ENCODE data around the gene CAMKV. TPM values are rescaled to one million over a fixed set of nuclear protein-coding genes. Genes with fewer than 3 reads are reported as not detected.

Gene CAMKV
- total and polyA plus RNA-seq, 10 of the 15 experiments (the other 5 are each of a cell fraction or from before 2014, with no cell fraction given), result 0.06 to 0.20 TPM; not detected in 8

DNA sequence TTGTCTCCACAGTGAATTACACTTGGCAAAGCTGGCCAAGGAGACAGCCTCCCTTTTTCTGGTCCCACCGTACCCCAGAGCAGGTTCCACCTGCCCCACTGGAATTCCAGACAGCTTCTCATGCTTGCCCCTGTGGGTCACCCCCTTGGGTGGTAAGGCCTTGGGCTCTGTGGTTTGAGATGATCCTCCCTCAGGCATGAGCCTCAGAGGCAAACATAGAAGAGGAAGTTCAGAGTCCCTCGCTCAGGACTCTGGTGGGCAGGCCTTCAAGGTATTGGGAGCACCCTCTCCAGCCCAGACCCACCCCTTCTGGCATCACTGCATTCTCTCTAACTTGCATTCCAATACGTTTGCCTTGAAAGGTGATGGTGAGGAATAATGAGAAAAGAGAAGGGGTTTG, 38.4 kb downstream of the CAMKV start:
- ATAC-seq (no peak), DNase-seq (ENCODE audit: low read depth, low spot score) (no peak), FAIRE-seq (no peak)
- H3K36me3 ChIP-seq (ENCODE audit: control insufficient read depth in 2 of 2, insufficient read depth in 2 of 2, low read length in 1 of 2), result peaks cover 5 to 20% of the 10 kb centered on the region in 2 experiments; a peak in 3 of 4 replicates
- H4K20me1 ChIP-seq (ENCODE audit: control insufficient read depth, insufficient read depth), result no peaks in the 10 kb centered on the region
- H3K9me3 ChIP-seq (replicated peaks; ENCODE audit: control insufficient read depth, insufficient read depth, low read length), result no peaks in the 10 kb centered on the region
- intact Hi-C loops (cut with micrococcal nuclease; ENCODE audit: unreplicated experiment) (no loop called here), in situ Hi-C loops (cut with MboI) (no loop called here)
- ChIA-PET SMC1A (ENCODE audit: uncharacterized antibody, unreplicated experiment) (no interaction called here), CTCF (interaction anchor here (1.5 to 14.1 kb wide), 4 partner anchors 8 to 74 kb away, joined by 4 to 327 read pairs (median 6); partner anchors contain the start of genes CDHR4, INKA1 and UBA7), POLR2A (no interaction called here), RAD21 (ENCODE audit: unreplicated experiment) (interaction anchor here (0.9 kb wide), 1 partner anchor 14 kb away, joined by 3 read pairs; no protein-coding TSS in a partner anchor)
- H3K4me3 ChIP-seq, result no peak overlapping the region
- no peaks in the 10 kb centered on the region for H3K4me1 ChIP-seq (ENCODE audit: control insufficient read depth, insufficient read depth, low read length)
- H2AFZ ChIP-seq (ENCODE audit: control insufficient read depth, low read depth, low read length), result no peak overlapping the region
- no peaks in the 10 kb centered on the region for H3K27me3 ChIP-seq (replicated peaks in 1 of 2; ENCODE audit: control insufficient read depth in 2 of 2, insufficient read depth in 2 of 2, low read length in 1 of 2)
- BruUV-seq (replicated peaks), result no TSS peak
- no peak overlapping the region for H3K4me2 ChIP-seq (ENCODE audit: control insufficient read depth, insufficient read depth)
- TF ChIP-seq EGR1 (IDR thresholded peaks at IDR 0.05; ENCODE audit: borderline replicate concordance in 1 of 2, low read depth in 2 of 2, low read length in 2 of 2) (no peak), NR2C1 (IDR thresholded peaks at IDR 0.05) (no peak), NR2F1 (conservative IDR thresholded peaks at IDR 0.05) (no peak), SUZ12 (IDR thresholded peaks at IDR 0.05; ENCODE audit: unreplicated experiment) (no peak), STAT3 (IDR thresholded peaks at IDR 0.05; ENCODE audit: low read depth, low read length) (no peak), KAT2A (conservative IDR thresholded peaks at IDR 0.05; ENCODE audit: control insufficient read depth, low read depth, low read length) (no peak), MEF2A (IDR thresholded peaks at IDR 0.05; ENCODE audit: insufficient read depth, low read depth, low read length) (no peak), LARP7 (IDR thresholded peaks at IDR 0.05) (no peak)
- TF ChIP-seq, protein P1, sequence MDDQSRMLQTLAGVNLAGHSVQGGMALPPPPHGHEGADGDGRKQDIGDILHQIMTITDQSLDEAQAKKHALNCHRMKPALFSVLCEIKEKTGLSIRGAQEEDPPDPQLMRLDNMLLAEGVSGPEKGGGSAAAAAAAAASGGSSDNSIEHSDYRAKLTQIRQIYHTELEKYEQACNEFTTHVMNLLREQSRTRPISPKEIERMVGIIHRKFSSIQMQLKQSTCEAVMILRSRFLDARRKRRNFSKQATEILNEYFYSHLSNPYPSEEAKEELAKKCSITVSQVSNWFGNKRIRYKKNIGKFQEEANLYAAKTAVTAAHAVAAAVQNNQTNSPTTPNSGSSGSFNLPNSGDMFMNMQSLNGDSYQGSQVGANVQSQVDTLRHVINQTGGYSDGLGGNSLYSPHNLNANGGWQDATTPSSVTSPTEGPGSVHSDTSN (IDR thresholded peaks at IDR 0.05; ENCODE audit: insufficient replicate concordance, low read depth, low read length), result no peak
- TF ChIP-seq, protein P2, sequence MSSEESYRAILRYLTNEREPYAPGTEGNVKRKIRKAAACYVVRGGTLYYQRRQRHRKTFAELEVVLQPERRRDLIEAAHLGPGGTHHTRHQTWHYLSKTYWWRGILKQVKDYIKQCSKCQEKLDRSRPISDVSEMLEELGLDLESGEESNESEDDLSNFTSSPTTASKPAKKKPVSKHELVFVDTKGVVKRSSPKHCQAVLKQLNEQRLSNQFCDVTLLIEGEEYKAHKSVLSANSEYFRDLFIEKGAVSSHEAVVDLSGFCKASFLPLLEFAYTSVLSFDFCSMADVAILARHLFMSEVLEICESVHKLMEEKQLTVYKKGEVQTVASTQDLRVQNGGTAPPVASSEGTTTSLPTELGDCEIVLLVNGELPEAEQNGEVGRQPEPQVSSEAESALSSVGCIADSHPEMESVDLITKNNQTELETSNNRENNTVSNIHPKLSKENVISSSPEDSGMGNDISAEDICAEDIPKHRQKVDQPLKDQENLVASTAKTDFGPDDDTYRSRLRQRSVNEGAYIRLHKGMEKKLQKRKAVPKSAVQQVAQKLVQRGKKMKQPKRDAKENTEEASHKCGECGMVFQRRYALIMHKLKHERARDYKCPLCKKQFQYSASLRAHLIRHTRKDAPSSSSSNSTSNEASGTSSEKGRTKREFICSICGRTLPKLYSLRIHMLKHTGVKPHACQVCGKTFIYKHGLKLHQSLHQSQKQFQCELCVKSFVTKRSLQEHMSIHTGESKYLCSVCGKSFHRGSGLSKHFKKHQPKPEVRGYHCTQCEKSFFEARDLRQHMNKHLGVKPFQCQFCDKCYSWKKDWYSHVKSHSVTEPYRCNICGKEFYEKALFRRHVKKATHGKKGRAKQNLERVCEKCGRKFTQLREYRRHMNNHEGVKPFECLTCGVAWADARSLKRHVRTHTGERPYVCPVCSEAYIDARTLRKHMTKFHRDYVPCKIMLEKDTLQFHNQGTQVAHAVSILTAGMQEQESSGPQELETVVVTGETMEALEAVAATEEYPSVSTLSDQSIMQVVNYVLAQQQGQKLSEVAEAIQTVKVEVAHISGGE (CRISPR knock-in tag; IDR thresholded peaks at IDR 0.05), result no peak
- TF ChIP-seq, protein P3, sequence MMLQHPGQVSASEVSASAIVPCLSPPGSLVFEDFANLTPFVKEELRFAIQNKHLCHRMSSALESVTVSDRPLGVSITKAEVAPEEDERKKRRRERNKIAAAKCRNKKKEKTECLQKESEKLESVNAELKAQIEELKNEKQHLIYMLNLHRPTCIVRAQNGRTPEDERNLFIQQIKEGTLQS (IDR thresholded peaks at IDR 0.05; ENCODE audit: borderline replicate concordance, extremely low read depth, low read depth, low read length), result no peak
- TF ChIP-seq, protein P4, sequence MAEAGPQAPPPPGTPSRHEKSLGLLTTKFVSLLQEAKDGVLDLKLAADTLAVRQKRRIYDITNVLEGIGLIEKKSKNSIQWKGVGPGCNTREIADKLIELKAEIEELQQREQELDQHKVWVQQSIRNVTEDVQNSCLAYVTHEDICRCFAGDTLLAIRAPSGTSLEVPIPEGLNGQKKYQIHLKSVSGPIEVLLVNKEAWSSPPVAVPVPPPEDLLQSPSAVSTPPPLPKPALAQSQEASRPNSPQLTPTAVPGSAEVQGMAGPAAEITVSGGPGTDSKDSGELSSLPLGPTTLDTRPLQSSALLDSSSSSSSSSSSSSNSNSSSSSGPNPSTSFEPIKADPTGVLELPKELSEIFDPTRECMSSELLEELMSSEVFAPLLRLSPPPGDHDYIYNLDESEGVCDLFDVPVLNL (IDR thresholded peaks at IDR 0.05; ENCODE audit: low read depth, low read length), result no peak
- no peak overlapping the region for H3K9ac ChIP-seq (ENCODE audit: control insufficient read depth, insufficient read depth, low read length)
- 93% methylated on average over 3 of the region's 3 CpGs for WGBS (ENCODE audit: insufficient coverage, insufficient replicate concordance, low lambda C conversion rate, missing lambda C conversion rate)
- no peak overlapping the region for H3K27ac ChIP-seq (ENCODE audit: control insufficient read depth, insufficient read depth)
- no peaks in the 10 kb centered on the region for H3K79me2 ChIP-seq (ENCODE audit: control insufficient read depth, insufficient read depth, low read length)

All from GM12878 (cell line).